ENCODE results near the gene PLXDC1.

DNA sequence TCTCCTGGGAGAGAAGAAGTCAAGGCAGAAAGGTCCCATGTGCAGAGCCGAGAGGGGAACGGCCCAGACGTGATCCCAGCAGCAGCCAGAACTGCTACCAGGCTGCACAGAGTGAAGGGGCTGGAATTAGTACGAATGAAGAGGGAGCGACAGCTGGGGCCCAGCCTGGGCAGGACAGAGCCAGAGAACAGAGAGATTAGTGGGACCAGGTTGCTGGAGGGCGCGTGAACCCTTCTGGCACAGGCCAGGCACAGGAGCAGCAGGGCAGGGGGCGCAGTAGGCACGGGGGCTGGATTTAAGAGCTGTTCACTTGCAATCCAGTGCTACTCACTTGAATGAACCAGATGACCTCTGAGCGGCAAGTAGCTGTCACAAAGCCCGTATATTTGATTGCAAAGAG is 66.9 kb downstream of the PLXDC1 start:
- TF ChIP-seq ZNF530 (tag by site-specific recombination; IDR thresholded peaks at IDR 0.05; ENCODE audit: low read depth) (no peak), ZNF239 (tag by site-specific recombination; IDR thresholded peaks at IDR 0.05) (no peak)
- TF ChIP-seq, protein P1, sequence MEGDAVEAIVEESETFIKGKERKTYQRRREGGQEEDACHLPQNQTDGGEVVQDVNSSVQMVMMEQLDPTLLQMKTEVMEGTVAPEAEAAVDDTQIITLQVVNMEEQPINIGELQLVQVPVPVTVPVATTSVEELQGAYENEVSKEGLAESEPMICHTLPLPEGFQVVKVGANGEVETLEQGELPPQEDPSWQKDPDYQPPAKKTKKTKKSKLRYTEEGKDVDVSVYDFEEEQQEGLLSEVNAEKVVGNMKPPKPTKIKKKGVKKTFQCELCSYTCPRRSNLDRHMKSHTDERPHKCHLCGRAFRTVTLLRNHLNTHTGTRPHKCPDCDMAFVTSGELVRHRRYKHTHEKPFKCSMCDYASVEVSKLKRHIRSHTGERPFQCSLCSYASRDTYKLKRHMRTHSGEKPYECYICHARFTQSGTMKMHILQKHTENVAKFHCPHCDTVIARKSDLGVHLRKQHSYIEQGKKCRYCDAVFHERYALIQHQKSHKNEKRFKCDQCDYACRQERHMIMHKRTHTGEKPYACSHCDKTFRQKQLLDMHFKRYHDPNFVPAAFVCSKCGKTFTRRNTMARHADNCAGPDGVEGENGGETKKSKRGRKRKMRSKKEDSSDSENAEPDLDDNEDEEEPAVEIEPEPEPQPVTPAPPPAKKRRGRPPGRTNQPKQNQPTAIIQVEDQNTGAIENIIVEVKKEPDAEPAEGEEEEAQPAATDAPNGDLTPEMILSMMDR (tag by site-specific recombination; IDR thresholded peaks at IDR 0.05) = no peak
